ENCODE results near the gene NPL.

GRCh38 chr1:182754543-182755314, 34.8 kb upstream of the NPL start:
- TF ChIP-seq, protein P1, sequence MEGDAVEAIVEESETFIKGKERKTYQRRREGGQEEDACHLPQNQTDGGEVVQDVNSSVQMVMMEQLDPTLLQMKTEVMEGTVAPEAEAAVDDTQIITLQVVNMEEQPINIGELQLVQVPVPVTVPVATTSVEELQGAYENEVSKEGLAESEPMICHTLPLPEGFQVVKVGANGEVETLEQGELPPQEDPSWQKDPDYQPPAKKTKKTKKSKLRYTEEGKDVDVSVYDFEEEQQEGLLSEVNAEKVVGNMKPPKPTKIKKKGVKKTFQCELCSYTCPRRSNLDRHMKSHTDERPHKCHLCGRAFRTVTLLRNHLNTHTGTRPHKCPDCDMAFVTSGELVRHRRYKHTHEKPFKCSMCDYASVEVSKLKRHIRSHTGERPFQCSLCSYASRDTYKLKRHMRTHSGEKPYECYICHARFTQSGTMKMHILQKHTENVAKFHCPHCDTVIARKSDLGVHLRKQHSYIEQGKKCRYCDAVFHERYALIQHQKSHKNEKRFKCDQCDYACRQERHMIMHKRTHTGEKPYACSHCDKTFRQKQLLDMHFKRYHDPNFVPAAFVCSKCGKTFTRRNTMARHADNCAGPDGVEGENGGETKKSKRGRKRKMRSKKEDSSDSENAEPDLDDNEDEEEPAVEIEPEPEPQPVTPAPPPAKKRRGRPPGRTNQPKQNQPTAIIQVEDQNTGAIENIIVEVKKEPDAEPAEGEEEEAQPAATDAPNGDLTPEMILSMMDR (IDR thresholded peaks at IDR 0.05; ENCODE audit: low read length): no peak
- no peak for TF ChIP-seq EZH2 (IDR thresholded peaks at IDR 0.05; ENCODE audit: borderline replicate concordance, low read length)

All from OCI-LY1 (cell line).